H1 (cell line): ENCODE results near the gene ENSA. TPM values are rescaled to one million over a fixed set of nuclear protein-coding genes. Genes with fewer than 3 reads are reported as not detected.

Source experiments
- MAFK ChIP-seq: IDR thresholded peaks from 2 replicates; pipeline ENCODE4 v1.6.1; 2012; ENCODE audit warnings: low read depth, mild to moderate bottlenecking, improper control_type of control experiment, low read length
- POLR2A ChIP-seq, 2 experiments: IDR thresholded peaks; 1 replicate in 1 of 2; 2 replicates in 1 of 2; pipeline ENCODE4 v1.6.1; 2011; ENCODE audit warnings: low read depth in 2 of 2, low read length in 2 of 2, mild to moderate bottlenecking in 2 of 2; ENCODE audit errors: control extremely low read depth in 1 of 2
- polyA plus RNA-seq, 7 experiments: library from polyadenylated mRNA; depleted of rRNA in 3 of 7; stranded (reverse) in 5 of 7; unstranded in 2 of 7; fragments of >200 nt in 5 of 7; fragments of 200-250 nt in 2 of 7; gene quantifications; 1 replicate in 5 of 7; 2 replicates in 1 of 7; 4 replicates in 1 of 7; pipeline versions ENCODE4 v1.2.1 to v1.2.3, GENCODE V29; 2011 to 2013; ENCODE audit warnings: missing spikeins in 2 of 7, mixed read lengths in 2 of 7
- total RNA-seq: library from RNA; stranded (reverse); fragmentation: NEBNext Ultra II Directional; extraction: Animal tissue kit (Norgen Biotek cat#: 25700); gene quantifications from 2 replicates; pipeline ENCODE4 v1.2.1, GENCODE V29; 2021

The ENSA gene
- total and polyA plus RNA-seq, 2 of the 8 experiments (the other 6 are each of a cell fraction or from before 2014, with no cell fraction given) = 48.2 to 229 TPM

DNA sequence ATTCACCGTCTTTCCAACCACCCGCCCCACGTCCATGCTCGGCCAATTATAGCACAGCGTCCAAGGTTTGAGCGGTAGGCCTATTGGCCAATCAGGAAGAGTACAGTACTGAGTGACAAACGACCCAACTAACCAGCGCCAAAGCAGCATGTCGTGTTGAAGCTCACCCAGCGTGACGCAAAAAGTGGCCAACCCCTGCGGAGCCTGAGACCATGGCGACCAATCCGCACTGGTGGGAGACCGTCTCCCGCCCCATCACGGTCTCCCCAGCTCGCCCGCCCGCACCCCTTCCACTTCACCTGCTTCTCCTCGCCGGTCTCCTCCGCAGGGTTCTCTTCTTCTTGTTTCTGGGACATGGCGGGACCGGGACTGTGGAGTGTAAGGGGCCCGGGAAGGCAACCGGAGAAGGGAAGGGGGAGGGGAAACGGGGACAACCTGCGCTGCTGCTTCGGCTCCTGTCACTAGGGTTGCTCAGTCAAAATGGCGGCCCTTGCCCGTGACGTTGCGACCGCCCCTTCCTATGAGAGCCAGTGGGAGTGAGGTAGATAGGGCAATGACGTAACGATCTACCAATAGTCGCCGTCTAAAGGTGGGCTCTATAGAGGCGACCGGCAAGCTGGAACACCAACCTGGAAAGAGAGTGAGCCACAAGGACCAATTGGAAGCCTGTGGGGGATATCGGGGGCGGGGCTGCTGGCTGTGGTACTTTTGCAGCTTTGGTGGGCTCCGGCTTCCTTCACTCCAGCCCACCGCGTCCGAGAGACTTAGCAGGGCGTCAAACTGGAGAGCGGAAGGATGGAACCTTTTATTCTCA lies at the start of gene ENSA (continued):
- no peak for TF ChIP-seq MAFK
- peak; percentile 62 to 66 for TF ChIP-seq POLR2A (IDR thresholded peaks at IDR 0.05; ENCODE audit: control extremely low read depth in 1 of 2, low read depth in 2 of 2, low read length in 2 of 2)
